ENCODE measurements around the gene VTCN1. TPM values are rescaled to one million over a fixed set of nuclear protein-coding genes. Genes with fewer than 3 reads are reported as not detected.

VTCN1 gene
- total RNA-seq, 2 experiments from 2014 or later: not detected

DNA sequence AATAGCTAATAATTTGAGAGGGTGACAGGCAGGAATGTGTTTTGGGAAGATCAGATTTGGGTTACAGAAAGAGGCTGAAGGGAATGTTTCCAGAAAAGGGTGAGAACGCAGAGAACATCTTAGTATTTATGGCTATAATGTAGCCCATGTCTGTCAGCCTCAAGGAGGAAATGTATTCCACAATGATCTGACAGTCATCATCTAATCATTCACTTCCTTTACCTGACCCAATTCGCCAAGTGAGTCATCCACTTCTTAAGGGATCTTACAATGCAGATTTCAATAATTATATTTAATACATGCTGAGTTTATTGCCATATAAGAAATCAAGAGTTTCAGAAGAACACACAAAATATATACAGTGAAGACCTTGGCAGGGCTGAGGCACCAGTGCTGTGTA is 100.0 kb downstream of the VTCN1 start:
- Histone ChIP-seq H3K36me3 (ENCODE audit: insufficient read depth, low read length) (peaks cover 15% of the 10 kb centered on the region), H3K9me2 (ENCODE audit: insufficient read depth, low read length) (no peaks in the 10 kb centered on the region), H3K27ac (ENCODE audit: low read depth, low read length, poor library complexity, severe bottlenecking) (no peak overlapping the region), H2AFZ (ENCODE audit: low read length) (no peak overlapping the region), H4K20me1 (ENCODE audit: insufficient read depth, low read length) (no peaks in the 10 kb centered on the region; the same call in 1 of the 2 replicates), H3K9me3 (ENCODE audit: low read length) (no peaks in the 10 kb centered on the region), H3K4me2 (ENCODE audit: low read length) (no peak overlapping the region), H3K4me1 (ENCODE audit: insufficient read depth, low read length, poor library complexity, severe bottlenecking) (no peaks in the 10 kb centered on the region), H3K79me2 (ENCODE audit: insufficient read depth, low read depth, low read length) (no peaks in the 10 kb centered on the region), H3K4me3 (ENCODE audit: low read depth, low read length, poor library complexity, severe bottlenecking) (no peak overlapping the region)
- POLR2A ChIA-PET: interaction anchor here (1.4 kb wide), 1 partner anchor 20 kb away, joined by 5 read pairs; no protein-coding TSS in a partner anchor
- CTCF ChIA-PET (ENCODE audit: unreplicated experiment): no interaction called here
- intact Hi-C loops (cut with micrococcal nuclease; ENCODE audit: unreplicated experiment): no loop called here
- TF ChIP-seq EZH2phosphoT487 (IDR thresholded peaks at IDR 0.05; ENCODE audit: borderline replicate concordance, low read depth, low read length): no peak
- TF ChIP-seq, protein P1, sequence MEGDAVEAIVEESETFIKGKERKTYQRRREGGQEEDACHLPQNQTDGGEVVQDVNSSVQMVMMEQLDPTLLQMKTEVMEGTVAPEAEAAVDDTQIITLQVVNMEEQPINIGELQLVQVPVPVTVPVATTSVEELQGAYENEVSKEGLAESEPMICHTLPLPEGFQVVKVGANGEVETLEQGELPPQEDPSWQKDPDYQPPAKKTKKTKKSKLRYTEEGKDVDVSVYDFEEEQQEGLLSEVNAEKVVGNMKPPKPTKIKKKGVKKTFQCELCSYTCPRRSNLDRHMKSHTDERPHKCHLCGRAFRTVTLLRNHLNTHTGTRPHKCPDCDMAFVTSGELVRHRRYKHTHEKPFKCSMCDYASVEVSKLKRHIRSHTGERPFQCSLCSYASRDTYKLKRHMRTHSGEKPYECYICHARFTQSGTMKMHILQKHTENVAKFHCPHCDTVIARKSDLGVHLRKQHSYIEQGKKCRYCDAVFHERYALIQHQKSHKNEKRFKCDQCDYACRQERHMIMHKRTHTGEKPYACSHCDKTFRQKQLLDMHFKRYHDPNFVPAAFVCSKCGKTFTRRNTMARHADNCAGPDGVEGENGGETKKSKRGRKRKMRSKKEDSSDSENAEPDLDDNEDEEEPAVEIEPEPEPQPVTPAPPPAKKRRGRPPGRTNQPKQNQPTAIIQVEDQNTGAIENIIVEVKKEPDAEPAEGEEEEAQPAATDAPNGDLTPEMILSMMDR (conservative IDR thresholded peaks at IDR 0.05; ENCODE audit: low read length): no peak
- no peak for DNase-seq (ENCODE audit: low spot score)
- BruUV-seq (replicated peaks): no TSS peak

DNA sequence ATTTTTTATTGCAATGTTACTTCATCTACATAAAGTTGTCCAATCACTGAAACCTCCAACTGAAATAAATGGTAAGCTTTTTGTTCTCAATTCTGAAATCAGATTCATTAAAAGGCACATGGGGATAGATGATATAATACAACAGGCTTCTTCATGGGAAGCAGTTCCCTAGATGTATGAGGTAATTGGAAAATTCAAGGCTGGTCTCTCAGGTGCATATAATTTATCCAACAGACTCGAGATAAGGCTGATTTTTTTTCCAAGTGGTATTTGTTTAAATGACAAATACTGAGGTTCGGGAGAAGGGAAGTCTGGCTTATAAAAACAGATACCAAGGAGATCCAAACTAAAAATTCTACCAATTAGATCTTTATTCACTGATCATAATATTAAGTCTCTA is 103.4 kb downstream of the VTCN1 start:
- no TSS peak for BruUV-seq (replicated peaks)
- POLR2A ChIA-PET: no interaction called here
- no peak overlapping the region for H2AFZ ChIP-seq (ENCODE audit: low read length)
- no peaks in the 10 kb centered on the region for H3K9me3 ChIP-seq (ENCODE audit: low read length)
- no peak overlapping the region for H3K4me2 ChIP-seq (ENCODE audit: low read length)
- no peaks in the 10 kb centered on the region for H3K9me2 ChIP-seq (ENCODE audit: insufficient read depth, low read length)
- intact Hi-C loops (cut with micrococcal nuclease; ENCODE audit: unreplicated experiment): no loop called here
- no peak for TF ChIP-seq EZH2phosphoT487 (IDR thresholded peaks at IDR 0.05; ENCODE audit: borderline replicate concordance, low read depth, low read length)
- TF ChIP-seq, protein P1 (conservative IDR thresholded peaks at IDR 0.05; ENCODE audit: low read length): no peak
- CTCF ChIA-PET (ENCODE audit: unreplicated experiment): no interaction called here
- H3K79me2 ChIP-seq (ENCODE audit: insufficient read depth, low read depth, low read length): no peaks in the 10 kb centered on the region
- peaks cover 46% of the 10 kb centered on the region for H3K36me3 ChIP-seq (ENCODE audit: insufficient read depth, low read length)
- no peak for DNase-seq (ENCODE audit: low spot score)
- H4K20me1 ChIP-seq (ENCODE audit: insufficient read depth, low read length): no peaks in the 10 kb centered on the region
- H3K27ac ChIP-seq (ENCODE audit: low read depth, low read length, poor library complexity, severe bottlenecking): no peak overlapping the region
- no peak overlapping the region for H3K4me3 ChIP-seq (ENCODE audit: low read depth, low read length, poor library complexity, severe bottlenecking)
- no peaks in the 10 kb centered on the region for H3K4me1 ChIP-seq (ENCODE audit: insufficient read depth, low read length, poor library complexity, severe bottlenecking)

DNA sequence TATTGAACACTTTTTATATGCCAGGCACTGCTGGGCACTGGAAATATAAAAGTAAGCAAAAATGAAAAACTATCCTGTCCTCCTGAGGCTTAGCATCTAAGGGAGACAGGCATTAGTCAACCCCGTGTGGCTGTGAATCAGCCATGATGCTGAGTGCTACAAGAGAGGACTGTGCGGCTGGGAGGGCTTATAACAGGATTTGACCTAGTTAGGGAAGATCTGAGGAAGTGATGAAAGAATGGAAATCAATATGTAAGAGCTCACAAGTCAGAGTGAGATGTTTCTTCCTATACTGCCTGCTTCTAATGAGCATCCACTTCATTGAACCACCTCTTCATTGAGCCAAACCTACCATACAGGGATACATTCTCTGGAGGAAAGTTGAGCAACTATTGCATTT is 104.2 kb downstream of the VTCN1 start:
- Histone ChIP-seq H3K4me2 (ENCODE audit: low read length) (no peak overlapping the region), H4K20me1 (ENCODE audit: insufficient read depth, low read length) (no peaks in the 10 kb centered on the region), H3K9me3 (ENCODE audit: low read length) (no peaks in the 10 kb centered on the region), H3K79me2 (ENCODE audit: insufficient read depth, low read depth, low read length) (no peaks in the 10 kb centered on the region), H3K4me3 (ENCODE audit: low read depth, low read length, poor library complexity, severe bottlenecking) (no peak overlapping the region), H3K36me3 (ENCODE audit: insufficient read depth, low read length) (peaks cover 55% of the 10 kb centered on the region), H3K27ac (ENCODE audit: low read depth, low read length, poor library complexity, severe bottlenecking) (no peak overlapping the region), H3K4me1 (ENCODE audit: insufficient read depth, low read length, poor library complexity, severe bottlenecking) (no peaks in the 10 kb centered on the region), H3K9me2 (ENCODE audit: insufficient read depth, low read length) (no peaks in the 10 kb centered on the region), H2AFZ (ENCODE audit: low read length) (no peak overlapping the region)
- ChIA-PET CTCF (ENCODE audit: unreplicated experiment) (no interaction called here), POLR2A (no interaction called here)
- no TSS peak for BruUV-seq (replicated peaks)
- intact Hi-C loops (cut with micrococcal nuclease; ENCODE audit: unreplicated experiment): no loop called here
- no peak for DNase-seq (ENCODE audit: low spot score)
- TF ChIP-seq, protein P1 (conservative IDR thresholded peaks at IDR 0.05; ENCODE audit: low read length): no peak
- TF ChIP-seq EZH2phosphoT487 (IDR thresholded peaks at IDR 0.05; ENCODE audit: borderline replicate concordance, low read depth, low read length): no peak
